ENCODE data around the gene DGLUCY.
"Not testable (repeated sequence)": the region's sequence is repeated elsewhere in the genome, so short reads cannot be mapped to it uniquely, and the experiment has no call there.

DGLUCY gene

DNA sequence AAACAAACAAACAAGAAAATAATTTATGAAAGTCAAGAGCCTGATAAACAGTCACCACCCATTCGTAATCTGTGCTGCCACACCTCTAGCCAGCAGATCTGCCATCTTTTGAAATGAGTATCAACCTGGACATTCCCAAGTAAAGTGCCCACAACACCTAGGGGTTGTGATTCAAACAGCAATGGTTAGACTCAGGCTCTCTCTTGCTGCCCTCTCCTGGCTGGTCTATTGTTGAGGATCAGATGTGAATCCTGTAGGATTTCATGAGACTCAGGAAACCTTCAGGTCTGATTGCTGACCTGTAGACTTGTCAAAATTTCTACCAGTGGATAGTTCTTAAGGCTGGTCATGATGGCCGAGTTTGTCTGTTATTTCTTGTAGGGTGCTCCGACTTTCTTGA, 26.8 kb downstream of the DGLUCY start:
- FAIRE-seq, result no peak

DNA sequence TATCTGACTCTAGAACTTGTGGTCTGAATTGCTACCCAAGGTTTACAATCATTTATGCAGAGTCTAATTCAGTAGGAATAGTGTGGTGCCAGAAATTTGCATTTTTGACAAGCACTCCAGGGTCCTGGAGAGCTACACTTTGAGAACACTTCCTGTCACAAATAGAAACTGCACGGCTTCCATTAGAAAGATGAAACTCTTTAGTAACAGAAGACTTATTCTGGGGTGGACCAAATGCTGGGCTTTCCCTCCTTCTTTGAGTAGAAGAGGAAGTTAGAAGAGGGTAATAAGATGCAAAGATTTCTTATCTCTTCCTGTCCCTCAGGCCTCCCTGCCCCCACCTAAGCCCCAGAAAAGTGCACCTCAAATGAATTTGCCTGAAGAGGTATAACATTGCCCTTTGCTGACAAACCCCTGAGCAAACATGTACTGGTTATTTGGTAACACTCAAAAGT, 28.4 kb downstream of the DGLUCY start:
- FAIRE-seq, result no peak

GRCh38 chr14:91143862-91144261, 30.0 kb downstream of the DGLUCY start:
- no peak for FAIRE-seq

- no peak for FAIRE-seq
Observed at GRCh38 chr14:91144425-91145145, 30.7 kb downstream of the DGLUCY start.

DNA sequence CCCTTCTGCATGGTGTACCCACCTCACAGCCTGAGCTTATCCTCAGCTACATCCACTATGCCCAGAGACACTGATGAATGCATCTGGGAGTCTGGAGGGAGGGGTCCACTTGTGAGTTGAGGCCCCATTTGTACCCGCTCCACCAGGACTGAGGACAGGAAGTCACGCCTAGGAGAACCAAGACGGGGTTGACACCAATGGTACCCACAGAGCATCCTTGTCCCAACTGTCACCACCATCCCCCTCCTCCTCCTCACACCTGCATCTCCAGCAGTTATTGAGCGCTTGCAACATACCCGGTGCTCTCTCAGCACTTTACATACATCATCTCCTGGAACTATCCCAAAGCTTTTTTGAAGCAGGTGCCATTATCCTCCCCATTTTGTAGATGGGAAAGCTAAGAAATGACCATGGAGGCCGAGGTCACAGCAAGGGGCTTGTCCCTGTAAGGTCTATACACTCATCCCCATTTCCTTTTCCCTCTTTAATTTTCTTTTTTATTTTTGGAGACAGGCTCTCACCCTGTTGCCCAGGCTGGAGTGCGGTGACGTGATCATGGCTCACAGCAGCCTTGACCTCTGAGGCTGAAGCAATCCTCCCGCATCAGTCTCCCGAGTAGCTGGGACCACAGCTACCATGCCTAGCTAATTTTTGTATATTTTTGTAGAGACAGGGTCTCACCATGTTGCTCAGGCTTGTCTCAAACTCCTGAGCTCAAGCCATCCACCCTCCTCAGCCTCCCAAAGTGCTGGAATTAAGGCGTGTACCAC, 31.7 kb downstream of the DGLUCY start:
- FAIRE-seq, result no peak

GRCh38 chr14:91146661-91147060, 32.8 kb downstream of the DGLUCY start:
- FAIRE-seq, result no peak

DNA sequence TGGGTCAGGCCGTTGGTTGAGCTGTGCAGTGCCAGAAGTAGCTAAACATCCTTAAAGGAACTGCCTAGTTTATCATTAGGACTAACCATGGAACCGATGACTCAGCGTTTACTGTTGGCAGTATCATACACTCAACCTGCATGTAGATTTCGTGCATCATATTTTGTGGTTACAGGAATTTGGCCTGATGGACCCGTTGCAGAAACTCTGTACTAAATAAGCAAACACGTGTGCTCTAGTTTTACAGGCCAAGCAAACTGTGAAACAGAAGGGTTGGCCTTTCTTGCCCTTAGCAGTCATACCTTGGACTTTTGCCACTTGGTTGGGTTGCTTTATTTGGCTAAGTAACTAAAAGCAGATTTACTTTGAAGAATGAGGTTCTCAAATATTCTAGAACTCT, 35.6 kb downstream of the DGLUCY start:
- no peak for FAIRE-seq

- no peak for FAIRE-seq
Observed at GRCh38 chr14:91152499-91152898, 38.6 kb downstream of the DGLUCY start.

DNA sequence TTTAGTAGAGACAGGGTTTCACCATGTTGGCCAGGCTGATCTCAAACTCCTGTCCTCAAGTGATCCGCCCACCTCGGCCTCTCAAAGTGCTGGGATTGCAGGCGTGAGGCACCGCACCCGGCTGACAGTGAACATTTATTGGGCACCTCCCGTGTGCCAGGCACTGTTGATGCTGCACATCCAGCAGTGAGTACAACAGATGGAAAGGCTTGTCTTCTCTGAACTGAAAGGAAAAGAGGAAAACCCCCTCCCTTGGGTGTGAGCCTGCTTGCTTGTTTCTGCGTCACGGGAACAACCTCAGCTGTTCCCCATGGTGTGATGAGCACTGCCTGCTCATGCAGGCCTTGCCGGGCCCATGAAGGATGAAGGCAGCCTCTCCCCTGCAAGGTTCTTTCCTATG, 39.5 kb downstream of the DGLUCY start:
- no peak for FAIRE-seq

DNA sequence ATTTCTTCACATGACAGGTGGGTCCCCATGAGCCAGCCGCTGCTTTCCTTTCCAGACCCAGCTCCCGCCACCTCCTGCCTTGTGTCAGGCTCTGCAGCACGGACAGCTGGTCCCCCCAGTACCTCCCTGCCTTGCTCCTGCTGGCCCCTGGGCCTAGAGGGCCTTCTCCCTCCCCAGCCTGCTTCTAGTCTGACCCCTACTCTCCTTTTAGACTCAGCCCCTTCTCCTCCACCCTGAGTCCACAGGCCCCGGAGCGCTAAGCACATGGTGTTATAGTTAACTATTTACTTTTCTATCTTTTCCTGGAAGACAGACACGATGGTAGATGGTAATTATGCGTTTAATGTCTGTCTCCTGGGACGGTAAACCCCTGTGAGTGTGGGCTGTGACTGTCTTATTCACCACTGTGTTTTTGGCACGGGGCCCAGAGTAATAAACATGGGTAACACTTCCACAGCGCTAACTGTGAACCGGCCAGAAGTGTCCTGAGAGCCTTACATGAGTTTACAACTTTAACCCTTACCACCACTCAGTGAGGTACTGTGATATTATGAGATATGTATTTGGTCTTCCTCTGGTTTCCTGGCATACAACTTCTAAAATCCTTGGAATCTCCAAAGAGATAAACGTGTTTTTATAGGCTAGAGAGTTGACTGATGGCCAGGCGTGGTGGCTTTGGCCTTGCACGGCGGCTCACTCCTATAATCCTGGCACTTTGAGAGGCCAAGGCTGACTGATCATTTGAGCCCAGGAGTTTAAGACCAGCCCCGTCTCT, 41.2 kb downstream of the DGLUCY start:
- FAIRE-seq, result no peak

DNA sequence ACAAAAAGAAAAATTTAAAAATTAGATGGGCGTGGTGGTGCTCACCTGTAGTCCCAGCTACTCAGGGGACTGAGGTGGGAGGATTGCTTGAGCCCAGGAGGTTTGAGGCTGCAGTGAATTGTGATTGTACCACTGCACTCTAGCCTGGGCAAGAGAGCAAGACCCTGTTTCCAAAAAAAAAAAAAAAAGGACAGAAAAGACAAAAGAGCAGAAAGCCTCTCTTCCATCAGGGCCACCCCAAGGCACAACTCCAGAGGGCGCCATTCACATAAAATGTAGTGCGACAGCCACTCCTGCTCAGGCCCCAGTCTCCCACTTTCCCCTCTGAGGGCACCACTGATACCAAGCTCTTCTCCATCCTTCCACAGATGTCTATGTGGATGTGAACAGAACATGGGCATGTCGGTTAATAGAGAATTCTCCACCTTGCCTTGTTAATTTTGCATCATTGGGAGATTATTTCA, 41.8 kb downstream of the DGLUCY start:
- FAIRE-seq, result no peak

GRCh38 chr14:91156142-91156666, 42.3 kb downstream of the DGLUCY start:
- not testable (repeated sequence) for FAIRE-seq

DNA sequence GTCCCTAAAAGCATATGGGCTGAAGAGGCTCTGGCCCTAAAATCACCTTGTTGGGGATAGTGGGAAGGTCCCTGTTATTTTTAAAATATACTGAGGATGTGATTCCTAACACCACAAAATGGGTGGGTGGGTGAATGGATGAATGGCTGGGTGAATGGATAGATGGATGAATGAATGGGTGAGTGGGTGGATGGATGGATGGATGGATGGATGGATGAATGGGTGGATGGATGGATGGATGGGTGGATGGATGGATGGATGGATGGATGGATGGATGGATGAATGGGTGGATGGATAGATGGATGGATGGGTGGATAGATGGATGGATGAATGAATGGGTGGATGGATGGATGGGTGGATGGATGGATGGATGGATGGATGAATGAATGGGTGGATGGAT, 43.0 kb downstream of the DGLUCY start:
- not testable (repeated sequence) for FAIRE-seq

GRCh38 chr14:91158091-91158790, 44.4 kb downstream of the DGLUCY start:
- no peak for FAIRE-seq

- no peak for FAIRE-seq
Observed at GRCh38 chr14:91159182-91159581, 45.3 kb downstream of the DGLUCY start.

DNA sequence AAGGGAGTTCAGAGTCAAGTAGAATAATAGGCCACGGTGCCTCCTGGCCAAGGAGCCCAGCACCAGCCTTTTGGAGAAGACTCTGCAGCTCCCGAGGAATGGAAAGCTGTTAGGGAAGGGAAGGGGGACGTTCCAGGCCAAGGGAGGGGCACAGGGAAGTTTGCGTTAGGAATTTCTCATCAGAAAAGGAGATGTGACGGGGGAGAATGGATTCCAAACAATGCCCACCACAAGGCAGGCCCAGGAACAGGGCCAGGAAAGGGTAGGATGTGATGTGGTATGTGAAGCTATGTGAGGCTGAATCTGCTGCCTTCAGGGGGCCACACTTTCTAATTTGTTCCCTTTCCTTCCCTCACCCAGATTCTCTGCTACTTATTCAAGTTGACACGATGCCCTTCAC, 46.0 kb downstream of the DGLUCY start:
- no peak for FAIRE-seq

- no peak for FAIRE-seq
Observed at GRCh38 chr14:91163316-91163715, 49.4 kb downstream of the DGLUCY start.

GRCh38 chr14:91164676-91165075, 50.8 kb downstream of the DGLUCY start:
- no peak for FAIRE-seq

DNA sequence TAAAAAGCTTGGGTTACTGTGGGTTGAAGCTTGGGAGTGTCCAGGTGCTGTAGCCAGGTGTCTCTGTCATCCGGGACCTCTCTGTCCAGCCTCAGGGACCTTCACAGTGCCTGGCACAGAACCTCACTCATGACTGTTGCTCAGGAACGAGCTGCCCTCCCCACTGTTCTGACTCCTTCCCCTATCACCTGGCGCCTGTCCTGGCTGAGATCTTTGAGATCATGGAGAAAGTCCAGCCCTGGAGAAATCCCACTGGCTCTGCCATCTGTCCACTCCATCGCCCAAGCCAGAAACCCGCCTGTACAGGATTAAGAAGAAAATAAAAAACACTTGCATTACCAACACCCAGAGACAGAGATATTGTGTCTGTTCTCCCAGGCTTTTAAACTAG, 53.5 kb downstream of the DGLUCY start:
- FAIRE-seq, result no peak

DNA sequence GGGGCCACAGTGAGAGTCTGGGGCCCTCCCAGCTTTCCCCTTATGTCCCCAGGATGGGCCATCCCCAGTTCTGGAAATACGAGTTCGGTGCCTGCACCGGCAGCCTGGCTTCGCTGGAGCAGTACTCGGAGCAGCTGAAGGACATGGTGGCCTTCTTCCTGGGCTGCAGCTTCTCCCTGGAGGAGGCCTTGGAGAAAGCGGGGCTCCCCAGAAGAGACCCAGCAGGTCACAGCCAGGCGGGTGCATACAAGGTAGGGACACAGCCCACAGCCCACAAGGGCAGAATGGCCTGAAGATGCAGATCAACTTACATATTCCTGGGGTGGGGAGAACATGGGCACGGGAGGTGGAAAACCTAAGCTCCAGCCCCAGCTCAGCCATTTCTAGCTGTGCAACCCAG, 56.1 kb downstream of the DGLUCY start:
- no peak for FAIRE-seq

DNA sequence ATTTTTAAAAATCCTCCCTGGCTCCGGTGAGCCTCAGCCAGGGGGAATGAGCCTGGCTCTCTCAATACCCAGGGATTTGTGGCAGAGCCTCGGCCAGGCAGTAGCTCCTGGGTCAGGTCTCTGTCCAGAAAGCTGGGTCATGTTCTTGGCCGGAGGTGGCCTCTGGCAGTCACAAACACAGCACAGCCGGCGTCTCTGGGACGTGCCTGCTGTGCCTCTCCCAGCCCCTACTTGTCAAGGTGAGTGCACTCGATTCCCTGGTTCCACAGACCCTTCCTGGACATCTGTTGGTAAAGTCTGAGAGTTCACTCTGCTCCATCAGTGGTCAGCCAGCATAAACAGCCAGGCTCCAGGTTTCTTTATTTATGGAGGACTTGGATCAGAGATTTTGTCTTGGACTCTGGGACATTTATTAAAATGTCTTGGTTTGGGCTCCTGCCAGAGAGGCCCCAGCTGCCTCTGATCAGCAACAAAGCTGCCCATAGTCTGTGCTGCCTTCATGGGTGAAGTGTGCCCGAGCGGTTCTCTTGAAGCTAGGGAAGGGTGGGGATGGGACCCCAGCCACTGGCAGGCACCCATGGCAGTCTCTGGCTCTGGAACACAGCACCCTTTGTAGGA, 56.7 kb downstream of the DGLUCY start:
- FAIRE-seq, result no peak

DNA sequence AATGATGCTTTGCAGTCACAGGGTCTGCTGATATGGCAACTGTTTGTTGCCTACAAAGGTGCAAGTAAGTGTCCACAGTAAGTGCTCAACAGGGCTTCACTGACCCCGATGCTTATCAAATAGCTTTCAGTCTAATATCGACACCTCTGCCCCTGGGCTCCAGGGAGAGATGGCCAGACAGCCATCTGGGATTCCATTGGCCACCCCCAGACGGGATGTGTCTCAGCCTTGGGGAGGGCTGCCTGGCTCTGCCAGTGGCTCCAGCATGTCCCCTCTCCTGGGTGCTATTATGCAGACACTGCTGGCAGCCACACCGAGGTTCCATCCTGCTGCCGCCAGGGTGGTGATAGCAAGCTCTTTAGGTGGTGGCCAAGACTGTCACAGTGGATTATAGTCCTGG, 57.4 kb downstream of the DGLUCY start:
- FAIRE-seq, result no peak
